ENCODE results near the gene NFATC2.

Gene NFATC2

DNA sequence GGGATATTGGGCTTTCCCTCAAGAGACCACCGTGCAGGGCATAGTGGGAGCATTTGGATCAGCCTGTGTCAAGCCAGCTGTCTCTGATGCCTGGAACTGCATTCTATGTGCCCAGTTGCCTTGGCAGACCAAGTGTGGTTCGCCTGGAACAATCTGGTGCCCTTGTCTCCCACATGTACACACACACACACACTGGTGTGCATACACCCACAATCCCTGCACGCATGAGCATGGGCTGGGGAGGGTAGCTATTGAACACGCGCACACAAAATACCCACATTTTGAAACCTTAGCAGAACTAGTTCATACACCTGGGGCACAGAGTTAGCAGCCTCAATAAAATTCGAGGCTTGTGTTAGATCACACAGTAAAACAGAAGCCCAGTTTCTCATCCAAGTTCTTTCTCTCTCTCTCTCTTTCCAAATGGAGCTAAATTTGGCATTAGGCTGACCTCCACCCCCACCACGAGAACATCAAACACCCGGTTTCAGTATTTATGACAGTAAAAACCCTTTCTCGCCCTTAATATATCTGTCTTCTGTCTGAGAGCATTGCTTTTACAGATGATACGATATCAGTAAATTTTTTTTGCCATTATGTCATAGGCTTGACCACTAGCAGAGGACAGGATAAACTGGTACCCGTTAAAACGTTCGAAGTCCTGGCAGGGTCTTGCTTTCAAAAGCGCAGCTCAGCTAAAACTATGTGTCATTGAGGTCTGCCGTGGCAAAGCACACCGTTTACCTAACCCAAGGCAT lies 18.2 kb upstream of the NFATC2 start:
- H3K9me3 ChIP-seq (ENCODE audit: control insufficient read depth, low read length): no peaks in the 10 kb centered on the region
- no peaks in the 10 kb centered on the region for H3K36me3 ChIP-seq (ENCODE audit: control insufficient read depth, insufficient read depth, low read length)
- no peak overlapping the region for H3K27ac ChIP-seq (ENCODE audit: insufficient read depth, low read depth, low read length, poor library complexity, severe bottlenecking)
- H3K4me3 ChIP-seq (ENCODE audit: insufficient read depth, low read depth, low read length): no peak overlapping the region
- peaks cover 59% of the 10 kb centered on the region for H3K27me3 ChIP-seq (ENCODE audit: control insufficient read depth, insufficient read depth, low read length, poor library complexity, severe bottlenecking)
- peaks cover 20% of the 10 kb centered on the region for H3K4me1 ChIP-seq (ENCODE audit: control insufficient read depth, insufficient read depth, low read length)
- WGBS, 2 experiments: 56 to 57% methylated on average over 16 of the region's 16 CpGs

DNA sequence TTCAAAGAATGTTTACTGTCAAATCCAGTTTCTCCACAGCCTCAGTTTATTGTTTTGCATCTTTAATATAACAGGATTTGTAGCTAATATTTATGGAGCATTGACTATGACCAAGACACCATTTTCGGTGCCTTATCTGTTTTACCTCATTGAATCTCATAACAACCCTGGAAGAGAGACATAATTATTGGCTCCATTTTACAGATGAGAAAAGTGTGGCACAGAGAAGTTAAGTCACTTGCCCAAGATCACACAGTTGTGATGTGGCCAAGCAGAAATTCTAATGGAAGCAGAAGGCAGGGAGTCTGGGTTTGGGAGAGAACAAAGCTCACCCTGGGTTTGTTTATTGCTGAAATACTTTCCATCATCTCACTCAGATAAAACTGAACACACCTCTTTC lies 17.5 kb upstream of the NFATC2 start:
- Histone ChIP-seq H3K27ac (ENCODE audit: insufficient read depth, low read depth, low read length, poor library complexity, severe bottlenecking) (no peak overlapping the region), H3K36me3 (ENCODE audit: control insufficient read depth, insufficient read depth, low read length) (no peaks in the 10 kb centered on the region), H3K27me3 (ENCODE audit: control insufficient read depth, insufficient read depth, low read length, poor library complexity, severe bottlenecking) (peaks cover 59% of the 10 kb centered on the region), H3K9me3 (ENCODE audit: control insufficient read depth, low read length) (no peaks in the 10 kb centered on the region), H3K4me3 (ENCODE audit: insufficient read depth, low read depth, low read length) (no peak overlapping the region), H3K4me1 (ENCODE audit: control insufficient read depth, insufficient read depth, low read length) (peaks cover 20% of the 10 kb centered on the region)
- WGBS, 2 experiments: 93% methylated on average over 1 of the region's 1 CpG; no CpG with 5 or more reads in 1 of the 2 experiments

DNA sequence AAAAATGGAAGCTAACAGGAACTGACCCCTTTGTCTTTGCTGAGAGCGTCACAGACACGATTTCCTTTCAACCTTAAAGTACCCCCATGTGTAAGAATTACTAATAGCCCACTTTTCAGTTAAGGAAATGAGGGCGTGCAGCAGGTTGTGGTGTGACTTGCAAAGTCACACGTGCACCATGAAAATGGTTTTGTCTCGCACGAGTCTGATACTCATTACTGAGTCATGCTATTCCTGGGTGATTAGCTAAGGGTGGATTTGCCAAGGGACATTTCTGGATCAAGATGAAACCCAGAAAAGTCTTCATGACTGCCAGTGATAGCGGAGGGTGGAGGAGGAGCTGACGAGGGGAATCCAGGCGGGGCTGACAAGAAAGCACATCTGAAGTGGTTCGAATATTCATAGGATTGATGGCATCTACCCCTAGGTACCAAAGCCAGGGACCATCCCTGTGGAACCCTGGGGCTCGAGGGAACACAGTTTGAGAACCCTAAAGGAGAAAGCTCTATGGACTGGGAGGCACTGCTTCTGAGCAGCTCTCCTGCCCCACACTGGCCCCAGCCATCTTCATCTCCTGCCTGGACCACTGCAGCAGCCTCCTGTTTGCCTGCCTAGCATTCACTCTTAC lies 12.1 kb upstream of the NFATC2 start:
- WGBS, 2 experiments: 94 to 95% methylated on average over 11 of the region's 11 CpGs
- Histone ChIP-seq H3K9me3 (ENCODE audit: control insufficient read depth, low read length) (no peaks in the 10 kb centered on the region), H3K27me3 (ENCODE audit: control insufficient read depth, insufficient read depth, low read length, poor library complexity, severe bottlenecking) (peaks cover 10% of the 10 kb centered on the region), H3K27ac (ENCODE audit: insufficient read depth, low read depth, low read length, poor library complexity, severe bottlenecking) (no peak overlapping the region), H3K4me1 (ENCODE audit: control insufficient read depth, insufficient read depth, low read length) (no peaks in the 10 kb centered on the region), H3K4me3 (ENCODE audit: insufficient read depth, low read depth, low read length) (no peak overlapping the region), H3K36me3 (ENCODE audit: control insufficient read depth, insufficient read depth, low read length) (no peaks in the 10 kb centered on the region)

DNA sequence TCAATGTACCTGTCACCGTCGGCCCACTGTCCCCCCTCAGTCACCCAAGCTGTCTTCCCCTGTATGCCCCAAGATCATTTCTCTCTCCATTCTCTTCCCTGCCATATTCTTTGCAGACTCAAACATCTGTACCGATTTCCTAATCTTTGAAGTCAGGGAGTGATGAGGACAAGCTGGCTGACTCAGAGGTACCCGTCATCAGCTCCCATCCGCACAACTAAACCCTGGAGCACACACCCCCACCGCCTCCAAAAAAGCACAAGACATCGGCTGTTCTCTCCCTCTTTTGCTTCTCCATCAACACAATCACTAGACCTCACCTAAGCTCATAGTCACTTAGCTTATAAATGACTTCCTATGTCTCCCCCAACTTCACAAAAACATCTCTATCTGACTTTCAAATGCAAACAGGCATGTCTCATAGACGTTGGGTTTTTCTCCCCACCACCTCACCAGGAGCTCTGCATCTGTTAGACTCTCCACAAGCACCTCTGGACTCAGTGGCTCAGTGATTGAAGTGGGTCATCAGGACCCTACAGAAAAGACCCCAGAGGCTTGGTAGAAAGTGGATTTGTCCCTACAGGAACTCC lies 11.5 kb upstream of the NFATC2 start:
- no peaks in the 10 kb centered on the region for H3K9me3 ChIP-seq (ENCODE audit: control insufficient read depth, low read length)
- H3K27ac ChIP-seq (ENCODE audit: insufficient read depth, low read depth, low read length, poor library complexity, severe bottlenecking): no peak overlapping the region
- H3K4me1 ChIP-seq (ENCODE audit: control insufficient read depth, insufficient read depth, low read length): no peaks in the 10 kb centered on the region
- no peak overlapping the region for H3K4me3 ChIP-seq (ENCODE audit: insufficient read depth, low read depth, low read length)
- 70 to 71% methylated on average over 8 of the region's 8 CpGs for WGBS, 2 experiments
- H3K27me3 ChIP-seq (ENCODE audit: control insufficient read depth, insufficient read depth, low read length, poor library complexity, severe bottlenecking): peaks cover 4% of the 10 kb centered on the region
- H3K36me3 ChIP-seq (ENCODE audit: control insufficient read depth, insufficient read depth, low read length): no peaks in the 10 kb centered on the region

DNA sequence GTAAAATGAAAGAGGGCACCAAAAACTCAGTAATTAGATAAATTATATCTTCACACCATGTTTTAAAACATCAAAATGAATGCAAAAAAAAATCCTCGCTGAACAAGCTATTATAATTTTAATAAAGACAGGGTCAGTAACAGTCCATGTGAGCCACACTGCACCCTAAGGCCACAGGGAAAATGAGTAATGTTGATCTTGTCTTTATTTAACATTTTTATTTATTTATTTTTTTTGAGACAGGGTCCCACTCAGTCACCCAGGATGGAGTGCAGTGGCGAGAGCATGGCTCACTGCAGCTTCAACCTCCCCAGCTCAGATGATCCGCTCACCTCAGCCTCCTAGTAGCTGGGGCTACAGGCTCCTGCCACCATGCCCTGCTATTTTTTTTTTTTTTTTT lies 8.7 kb upstream of the NFATC2 start:
- no peaks in the 10 kb centered on the region for H3K9me3 ChIP-seq (ENCODE audit: control insufficient read depth, low read length)
- 93 to 97% methylated on average over 2 to 3 of the region's 3 CpGs for WGBS, 2 experiments
- no peaks in the 10 kb centered on the region for H3K27me3 ChIP-seq (ENCODE audit: control insufficient read depth, insufficient read depth, low read length, poor library complexity, severe bottlenecking)
- no peak overlapping the region for H3K27ac ChIP-seq (ENCODE audit: insufficient read depth, low read depth, low read length, poor library complexity, severe bottlenecking)
- H3K36me3 ChIP-seq (ENCODE audit: control insufficient read depth, insufficient read depth, low read length): no peaks in the 10 kb centered on the region
- no peaks in the 10 kb centered on the region for H3K4me1 ChIP-seq (ENCODE audit: control insufficient read depth, insufficient read depth, low read length)
- no peak overlapping the region for H3K4me3 ChIP-seq (ENCODE audit: insufficient read depth, low read depth, low read length)

DNA sequence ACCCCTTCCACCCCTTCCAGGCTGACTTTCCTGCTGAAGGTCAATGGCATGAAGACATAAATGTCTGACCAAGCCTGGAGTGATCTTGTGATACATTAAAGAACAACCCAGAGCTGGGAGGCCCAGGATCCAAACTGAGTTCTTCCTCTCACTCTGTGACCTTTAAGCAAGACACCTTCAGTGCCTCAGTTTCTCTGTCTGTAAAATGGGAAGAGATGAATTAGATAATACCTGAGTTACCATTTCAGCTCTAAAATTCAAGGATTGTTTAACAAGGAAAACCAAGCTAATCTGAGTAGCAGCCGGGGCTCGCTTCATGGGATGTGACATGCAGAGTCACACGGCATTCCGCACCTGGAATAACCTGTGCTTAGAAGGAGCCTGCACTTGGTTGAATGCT lies 7.0 kb upstream of the NFATC2 start:
- no peaks in the 10 kb centered on the region for H3K36me3 ChIP-seq (ENCODE audit: control insufficient read depth, insufficient read depth, low read length)
- WGBS, 2 experiments: 95 to 98% methylated on average over 4 of the region's 4 CpGs
- no peaks in the 10 kb centered on the region for H3K4me1 ChIP-seq (ENCODE audit: control insufficient read depth, insufficient read depth, low read length)
- H3K27ac ChIP-seq (ENCODE audit: insufficient read depth, low read depth, low read length, poor library complexity, severe bottlenecking): no peak overlapping the region
- peaks cover 16% of the 10 kb centered on the region for H3K27me3 ChIP-seq (ENCODE audit: control insufficient read depth, insufficient read depth, low read length, poor library complexity, severe bottlenecking)
- no peaks in the 10 kb centered on the region for H3K9me3 ChIP-seq (ENCODE audit: control insufficient read depth, low read length)
- H3K4me3 ChIP-seq (ENCODE audit: insufficient read depth, low read depth, low read length): no peak overlapping the region

DNA sequence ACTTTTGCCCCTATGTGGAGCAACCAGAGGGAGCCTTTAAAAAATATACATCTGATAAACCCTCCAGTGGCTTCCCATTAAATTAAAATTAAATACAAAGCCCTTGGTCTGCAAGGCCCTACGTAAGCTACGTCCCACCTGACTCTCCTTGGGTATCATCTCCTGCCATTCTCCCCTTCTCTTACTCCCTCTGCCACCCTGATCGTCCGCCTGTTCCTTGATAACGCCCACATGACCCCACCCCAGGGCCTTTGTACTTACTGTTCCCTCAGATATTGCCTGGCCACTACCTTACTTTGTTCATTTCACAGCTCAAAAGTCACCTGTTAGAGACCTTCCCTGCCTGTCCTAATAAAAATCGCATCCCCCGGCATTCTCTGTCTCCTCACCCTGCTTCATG lies 5.4 kb upstream of the NFATC2 start:
- H3K9me3 ChIP-seq (ENCODE audit: control insufficient read depth, low read length): no peaks in the 10 kb centered on the region
- H3K4me3 ChIP-seq (ENCODE audit: insufficient read depth, low read depth, low read length): no peak overlapping the region
- no peak overlapping the region for H3K27ac ChIP-seq (ENCODE audit: insufficient read depth, low read depth, low read length, poor library complexity, severe bottlenecking)
- no peaks in the 10 kb centered on the region for H3K36me3 ChIP-seq (ENCODE audit: control insufficient read depth, insufficient read depth, low read length)
- H3K27me3 ChIP-seq (ENCODE audit: control insufficient read depth, insufficient read depth, low read length, poor library complexity, severe bottlenecking): peaks cover 28% of the 10 kb centered on the region
- peaks cover 3% of the 10 kb centered on the region for H3K4me1 ChIP-seq (ENCODE audit: control insufficient read depth, insufficient read depth, low read length)
- 79 to 84% methylated on average over 7 of the region's 7 CpGs for WGBS, 2 experiments

DNA sequence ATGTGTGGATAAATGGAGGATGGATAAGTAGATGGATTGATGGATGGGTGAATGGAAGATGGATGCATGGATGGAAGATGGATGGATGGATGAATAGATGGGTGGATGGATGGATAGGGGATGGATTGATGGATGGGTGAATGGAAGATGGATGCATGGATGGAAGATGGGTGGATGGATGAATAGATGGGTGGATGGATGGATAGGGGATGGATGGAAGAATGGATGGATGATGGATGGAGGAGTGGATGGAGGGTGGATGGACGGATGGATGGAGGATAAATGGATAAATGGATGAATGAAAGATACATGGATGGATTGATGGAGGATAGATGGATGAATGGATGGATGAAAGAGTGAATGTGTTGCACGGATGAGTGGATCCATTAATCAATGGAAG lies 3.0 kb upstream of the NFATC2 start:
- 85 to 88% methylated on average over 2 of the region's 2 CpGs for WGBS, 2 experiments
- no peaks in the 10 kb centered on the region for H3K36me3 ChIP-seq (ENCODE audit: control insufficient read depth, insufficient read depth, low read length)
- H3K27me3 ChIP-seq (ENCODE audit: control insufficient read depth, insufficient read depth, low read length, poor library complexity, severe bottlenecking): peaks cover 39% of the 10 kb centered on the region
- no peak overlapping the region for H3K27ac ChIP-seq (ENCODE audit: insufficient read depth, low read depth, low read length, poor library complexity, severe bottlenecking)
- no peaks in the 10 kb centered on the region for H3K9me3 ChIP-seq (ENCODE audit: control insufficient read depth, low read length)
- peaks cover 10% of the 10 kb centered on the region for H3K4me1 ChIP-seq (ENCODE audit: control insufficient read depth, insufficient read depth, low read length)
- no peak overlapping the region for H3K4me3 ChIP-seq (ENCODE audit: insufficient read depth, low read depth, low read length)

DNA sequence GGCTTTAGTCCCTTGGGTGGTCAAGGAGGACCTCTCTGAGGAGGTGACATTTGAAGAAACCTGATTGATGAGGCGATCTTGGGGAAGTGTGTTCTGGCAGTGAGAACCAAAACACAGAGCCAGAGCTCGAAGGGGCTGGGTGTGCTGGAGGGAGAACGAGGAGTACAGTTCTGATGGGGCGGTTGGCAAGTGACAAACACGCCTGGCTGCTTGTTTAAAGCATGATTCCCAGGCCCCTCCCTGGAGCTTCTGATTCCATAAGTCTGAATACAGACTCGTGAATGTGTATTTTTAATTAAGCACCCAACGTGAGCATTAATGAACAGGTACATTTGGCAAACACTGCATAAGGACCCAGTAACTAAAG lies 886 bp upstream of the NFATC2 start:
- Histone ChIP-seq H3K27me3 (ENCODE audit: control insufficient read depth, insufficient read depth, low read length, poor library complexity, severe bottlenecking) (peaks cover 39% of the 10 kb centered on the region), H3K4me3 (ENCODE audit: insufficient read depth, low read depth, low read length) (no peak overlapping the region), H3K36me3 (ENCODE audit: control insufficient read depth, insufficient read depth, low read length) (no peaks in the 10 kb centered on the region), H3K4me1 (ENCODE audit: control insufficient read depth, insufficient read depth, low read length) (peaks cover 10% of the 10 kb centered on the region), H3K9me3 (ENCODE audit: control insufficient read depth, low read length) (no peaks in the 10 kb centered on the region), H3K27ac (ENCODE audit: insufficient read depth, low read depth, low read length, poor library complexity, severe bottlenecking) (no peak overlapping the region)
- 82 to 83% methylated on average over 7 of the region's 7 CpGs for WGBS, 2 experiments

DNA sequence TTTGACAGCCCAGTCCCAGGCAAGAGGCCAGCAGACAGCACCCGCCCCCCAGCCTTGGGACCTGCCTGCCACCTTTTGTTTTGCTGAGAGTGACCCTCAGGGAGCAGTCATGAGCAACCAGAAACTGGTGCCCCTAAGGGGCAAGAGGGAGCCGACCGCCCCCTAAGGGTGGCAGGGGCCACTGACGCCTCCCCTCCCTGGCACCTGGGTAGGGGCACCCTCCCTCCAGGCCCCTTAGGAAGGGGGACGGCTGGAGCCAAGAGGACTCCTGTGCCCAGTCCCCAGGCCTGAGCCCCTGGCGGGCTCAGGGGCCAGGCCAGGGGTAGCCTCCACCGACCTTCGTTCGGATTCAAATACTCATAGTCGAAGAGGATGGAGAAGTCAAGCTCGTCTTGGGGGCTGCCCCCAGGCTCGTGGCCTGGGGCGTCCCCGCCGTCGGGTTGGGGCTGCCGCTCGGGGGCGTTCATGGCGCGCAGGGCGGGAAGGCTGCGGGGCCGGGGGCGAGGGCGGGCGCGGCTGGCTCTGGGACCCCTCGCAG lies 417 bp downstream of the NFATC2 start:
- Histone ChIP-seq H3K9me3 (ENCODE audit: control insufficient read depth, low read length) (no peaks in the 10 kb centered on the region), H3K27ac (ENCODE audit: insufficient read depth, low read depth, low read length, poor library complexity, severe bottlenecking) (no peak overlapping the region), H3K4me1 (ENCODE audit: control insufficient read depth, insufficient read depth, low read length) (peaks cover 10% of the 10 kb centered on the region), H3K27me3 (ENCODE audit: control insufficient read depth, insufficient read depth, low read length, poor library complexity, severe bottlenecking) (peaks cover 39% of the 10 kb centered on the region), H3K4me3 (ENCODE audit: insufficient read depth, low read depth, low read length) (peak overlapping the region; percentile 5), H3K36me3 (ENCODE audit: control insufficient read depth, insufficient read depth, low read length) (no peaks in the 10 kb centered on the region)
- 9% methylated on average over 29 of the region's 29 CpGs for WGBS, 2 experiments
